ENCODE data around the gene KCNJ14. TPM values are rescaled to one million over a fixed set of nuclear protein-coding genes. Genes with fewer than 3 reads are reported as not detected.

Gene KCNJ14
- total and polyA plus RNA-seq, 7 donors = 0.28 to 2.6 (median 1.1) TPM

- peak overlapping the region; percentile 91 for H3K4me3 ChIP-seq
- no peaks in the 10 kb centered on the region for H3K9me3 ChIP-seq
- H3K36me3 ChIP-seq (ENCODE audit: insufficient read depth in 1 of 2, low read depth in 1 of 2) = peaks cover 0 to 58% of the 10 kb centered on the region in 2 donors
- TF ChIP-seq, protein P1, sequence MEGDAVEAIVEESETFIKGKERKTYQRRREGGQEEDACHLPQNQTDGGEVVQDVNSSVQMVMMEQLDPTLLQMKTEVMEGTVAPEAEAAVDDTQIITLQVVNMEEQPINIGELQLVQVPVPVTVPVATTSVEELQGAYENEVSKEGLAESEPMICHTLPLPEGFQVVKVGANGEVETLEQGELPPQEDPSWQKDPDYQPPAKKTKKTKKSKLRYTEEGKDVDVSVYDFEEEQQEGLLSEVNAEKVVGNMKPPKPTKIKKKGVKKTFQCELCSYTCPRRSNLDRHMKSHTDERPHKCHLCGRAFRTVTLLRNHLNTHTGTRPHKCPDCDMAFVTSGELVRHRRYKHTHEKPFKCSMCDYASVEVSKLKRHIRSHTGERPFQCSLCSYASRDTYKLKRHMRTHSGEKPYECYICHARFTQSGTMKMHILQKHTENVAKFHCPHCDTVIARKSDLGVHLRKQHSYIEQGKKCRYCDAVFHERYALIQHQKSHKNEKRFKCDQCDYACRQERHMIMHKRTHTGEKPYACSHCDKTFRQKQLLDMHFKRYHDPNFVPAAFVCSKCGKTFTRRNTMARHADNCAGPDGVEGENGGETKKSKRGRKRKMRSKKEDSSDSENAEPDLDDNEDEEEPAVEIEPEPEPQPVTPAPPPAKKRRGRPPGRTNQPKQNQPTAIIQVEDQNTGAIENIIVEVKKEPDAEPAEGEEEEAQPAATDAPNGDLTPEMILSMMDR (IDR thresholded peaks at IDR 0.05) = no peak
- H3K4me1 ChIP-seq = peaks cover 12% of the 10 kb centered on the region
- H3K27ac ChIP-seq = no peak overlapping the region
- no peak for DNase-seq
- ATAC-seq = no peak
- 89 to 94% (median 89%) methylated on average over 10 of the region's 10 CpGs for WGBS, 3 donors
- intact Hi-C loops (cut with DNase I) = no loop called here
- H3K27me3 ChIP-seq (ENCODE audit: insufficient read depth in 3 of 3, low read length in 2 of 3) = no peaks in the 10 kb centered on the region
Observed at GRCh38 chr19:48470856-48471255, 15.5 kb downstream of the KCNJ14 start.

GRCh38 chr19:48471836-48472235, 16.5 kb downstream of the KCNJ14 start:
- DNase-seq (no peak), ATAC-seq (no peak)
- no peak overlapping the region for H3K27ac ChIP-seq
- H3K4me1 ChIP-seq = peaks cover 12% of the 10 kb centered on the region
- H3K27me3 ChIP-seq (ENCODE audit: insufficient read depth in 3 of 3, low read length in 2 of 3) = no peaks in the 10 kb centered on the region
- H3K36me3 ChIP-seq (ENCODE audit: insufficient read depth in 1 of 2, low read depth in 1 of 2) = peaks cover 0 to 68% of the 10 kb centered on the region in 2 donors
- WGBS, 3 donors = 93 to 96% (median 96%) methylated on average over 4 of the region's 4 CpGs
- no peaks in the 10 kb centered on the region for H3K9me3 ChIP-seq
- H3K4me3 ChIP-seq = no peak overlapping the region
- TF ChIP-seq, protein P1 (IDR thresholded peaks at IDR 0.05) = no peak
- intact Hi-C loops (cut with DNase I) = no loop called here

DNA sequence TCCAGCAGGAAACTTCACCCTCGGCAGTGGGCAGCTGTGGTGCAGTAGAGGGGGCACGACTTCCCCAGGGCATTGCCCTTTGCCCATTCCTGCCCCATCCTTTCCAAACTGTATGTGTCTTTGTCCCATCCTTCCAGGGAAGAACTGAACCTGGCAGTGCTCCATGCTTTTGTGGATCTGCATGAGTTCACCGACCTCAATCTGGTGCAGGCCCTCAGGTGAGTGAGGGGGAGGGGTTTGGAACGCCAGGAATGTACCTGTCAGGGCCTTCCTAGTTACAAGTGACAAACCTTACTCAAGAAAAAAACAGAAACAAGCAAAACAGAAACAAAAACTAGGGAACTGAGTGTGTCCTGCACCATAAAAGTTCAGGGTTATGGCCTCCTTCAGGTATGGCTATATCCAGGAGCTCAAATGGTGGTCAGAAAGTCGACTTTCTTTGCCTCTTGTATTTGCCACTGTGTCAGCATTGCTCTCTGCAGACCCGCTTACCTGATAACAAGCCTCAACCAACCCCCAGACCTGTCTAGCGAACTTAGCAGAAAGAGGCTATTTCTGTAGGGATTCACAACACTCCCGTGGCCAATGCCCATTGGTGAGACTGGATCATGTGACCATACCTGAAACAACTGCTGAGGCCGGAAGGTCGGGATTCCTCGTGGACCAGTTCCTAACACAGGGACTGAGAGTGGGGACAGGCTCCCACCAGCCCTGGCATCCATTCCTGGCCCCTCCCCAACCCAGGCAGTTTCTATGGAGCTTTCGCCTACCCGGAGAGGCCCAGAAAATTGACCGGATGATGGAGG, 18.0 kb downstream of the KCNJ14 start:
- intact Hi-C loops (cut with DNase I) = no loop called here
- Histone ChIP-seq H3K4me3 (no peak overlapping the region), H3K4me1 (peaks cover 9% of the 10 kb centered on the region), H3K9me3 (no peaks in the 10 kb centered on the region), H3K27me3 (ENCODE audit: insufficient read depth in 3 of 3, low read length in 2 of 3) (no peaks in the 10 kb centered on the region), H3K27ac (no peak overlapping the region), H3K36me3 (ENCODE audit: insufficient read depth in 1 of 2, low read depth in 1 of 2) (peaks cover 0 to 83% of the 10 kb centered on the region in 2 donors)
- TF ChIP-seq, protein P1 (IDR thresholded peaks at IDR 0.05) = no peak
- WGBS, 3 donors = 85 to 88% (median 86%) methylated on average over 14 of the region's 14 CpGs
- ATAC-seq = no peak
- no peak for DNase-seq

- Histone ChIP-seq H3K9me3 (no peaks in the 10 kb centered on the region), H3K27ac (no peak overlapping the region), H3K27me3 (ENCODE audit: insufficient read depth in 3 of 3, low read length in 2 of 3) (no peaks in the 10 kb centered on the region), H3K4me1 (peaks cover 7% of the 10 kb centered on the region), H3K4me3 (no peak overlapping the region), H3K36me3 (ENCODE audit: insufficient read depth in 1 of 2, low read depth in 1 of 2) (peaks cover 0 to 87% of the 10 kb centered on the region in 2 donors)
- intact Hi-C loops (cut with DNase I) = no loop called here
- ATAC-seq (no peak), DNase-seq (no peak)
- TF ChIP-seq, protein P1 (IDR thresholded peaks at IDR 0.05) = no peak
- 87 to 89% (median 89%) methylated on average over 16 of the region's 16 CpGs for WGBS, 3 donors
Observed at GRCh38 chr19:48474084-48474592, 18.8 kb downstream of the KCNJ14 start.

Data from psoas muscle (tissue), 8 donors.